NAMALWA (cell line): Measurements from ENCODE around the gene LUZP2.
"Not testable (repeated sequence)": the region's sequence is repeated elsewhere in the genome, so short reads cannot be mapped to it uniquely, and the experiment has no call there.

Experiments
- DNase-seq: peaks from one replicate; pipeline ENCODE4 v3.0.0-alpha.2; 2015; ENCODE audit warnings: low spot score

Gene LUZP2

GRCh38 chr11:24900960-24901549 lies 404.2 kb downstream of the LUZP2 start:
- no peak for DNase-seq

DNA sequence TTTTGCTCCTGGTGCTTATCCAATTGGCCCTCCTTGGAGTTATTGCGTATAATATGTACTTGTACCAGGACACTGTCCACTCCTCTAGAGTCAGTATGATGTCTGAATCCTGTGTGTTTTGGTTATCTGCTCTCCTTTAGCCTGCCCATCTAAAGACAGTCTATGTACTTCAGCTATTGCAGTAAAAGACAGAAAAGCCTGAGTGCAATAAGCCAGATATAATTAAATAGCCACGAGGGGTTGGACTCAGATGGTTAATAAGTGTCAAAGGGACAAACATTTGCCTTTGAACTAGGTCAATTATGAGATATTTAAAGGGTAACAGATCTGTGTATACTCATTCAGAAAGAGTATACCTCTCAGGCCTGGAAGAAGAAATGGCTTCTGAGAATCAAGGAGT lies 406.7 kb downstream of the LUZP2 start:
- no peak for DNase-seq

- DNase-seq: no peak
Observed at GRCh38 chr11:24925091-24925490, 428.2 kb downstream of the LUZP2 start.

DNA sequence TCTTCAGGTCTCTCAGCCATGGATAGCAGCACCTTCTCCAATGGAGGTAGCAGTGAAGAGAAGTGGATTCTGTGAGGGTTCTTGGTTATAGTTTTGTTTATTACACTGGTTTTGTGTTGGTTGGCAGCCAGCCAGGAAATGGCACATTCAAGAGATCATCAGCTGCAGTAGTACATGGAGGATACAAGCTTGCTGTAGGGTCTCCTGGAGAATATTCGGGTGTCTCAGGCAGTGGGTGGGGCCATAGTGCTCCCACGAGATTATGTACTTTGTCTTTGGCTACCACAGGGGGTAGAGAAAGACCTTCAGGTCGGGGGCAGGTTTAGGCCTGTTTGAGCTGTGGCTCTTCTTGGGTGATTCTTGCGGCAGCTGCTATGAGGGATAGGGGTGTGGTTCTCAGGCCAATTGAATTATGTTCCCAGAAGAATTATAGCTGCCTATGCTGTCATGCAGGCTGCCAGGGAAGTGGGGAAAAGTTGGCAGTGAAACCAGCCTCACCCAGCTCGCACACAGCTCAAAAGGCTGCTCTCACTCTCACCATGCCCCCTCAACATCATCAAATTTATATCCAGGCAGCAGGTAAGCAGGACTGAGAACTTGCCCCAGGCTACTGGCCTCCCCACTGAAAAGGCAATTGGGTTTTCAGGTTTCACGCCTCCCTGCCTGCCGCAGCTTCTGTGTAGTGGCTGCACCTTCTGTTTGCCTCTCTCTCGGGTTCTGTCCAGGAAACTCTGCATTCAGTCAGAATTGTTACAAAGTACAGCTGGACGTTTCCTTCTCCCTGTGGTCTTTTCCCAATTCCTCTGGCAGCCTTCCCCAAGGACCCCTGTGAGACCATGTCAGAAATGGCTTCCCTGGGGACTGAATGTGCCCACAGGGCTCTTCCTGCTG lies 435.5 kb downstream of the LUZP2 start:
- DNase-seq: no peak

- DNase-seq: no peak
Observed at GRCh38 chr11:24934733-24935439, 438.0 kb downstream of the LUZP2 start.

DNA sequence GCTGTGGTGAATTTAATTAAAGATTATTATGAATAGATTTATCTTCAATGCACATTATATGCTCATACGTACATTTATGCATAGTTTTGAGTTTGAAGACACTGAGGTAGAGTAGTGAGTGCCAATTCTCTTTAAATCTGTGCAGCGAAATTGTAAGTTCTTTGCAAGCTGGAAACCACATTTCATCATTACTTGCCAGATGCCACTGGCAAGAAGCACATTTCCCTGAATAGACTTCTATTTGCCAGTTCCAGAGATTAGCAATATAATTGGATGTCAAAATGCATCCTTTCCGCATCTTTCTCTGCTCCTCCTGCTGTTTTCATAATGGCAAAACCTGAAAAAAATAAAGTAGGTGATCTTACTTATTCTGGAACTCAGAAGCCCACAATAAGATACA lies 448.0 kb downstream of the LUZP2 start:
- no peak for DNase-seq

- DNase-seq: no peak
Observed at GRCh38 chr11:24949406-24949805, 452.6 kb downstream of the LUZP2 start.

DNA sequence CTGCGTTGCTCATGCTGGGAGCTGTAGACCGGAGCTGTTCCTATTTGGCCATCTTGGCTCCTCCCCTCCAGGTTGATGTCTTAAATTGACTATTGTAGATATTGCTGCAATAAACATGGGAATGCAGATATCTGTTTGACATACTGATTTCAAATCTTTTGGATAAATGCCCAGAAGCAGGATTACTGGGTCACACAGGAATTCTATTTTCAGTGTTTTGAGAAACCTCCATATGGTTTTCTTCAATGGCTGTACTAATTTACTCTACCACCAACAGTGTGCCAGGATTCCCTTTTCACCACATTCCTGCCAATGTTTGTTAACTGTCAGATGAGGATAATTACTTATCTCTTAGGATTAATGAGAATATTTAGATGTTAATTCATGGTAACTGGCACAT lies 467.0 kb downstream of the LUZP2 start:
- DNase-seq: no peak

- DNase-seq: no peak
Observed at GRCh38 chr11:24965748-24966147, 468.9 kb downstream of the LUZP2 start.

DNA sequence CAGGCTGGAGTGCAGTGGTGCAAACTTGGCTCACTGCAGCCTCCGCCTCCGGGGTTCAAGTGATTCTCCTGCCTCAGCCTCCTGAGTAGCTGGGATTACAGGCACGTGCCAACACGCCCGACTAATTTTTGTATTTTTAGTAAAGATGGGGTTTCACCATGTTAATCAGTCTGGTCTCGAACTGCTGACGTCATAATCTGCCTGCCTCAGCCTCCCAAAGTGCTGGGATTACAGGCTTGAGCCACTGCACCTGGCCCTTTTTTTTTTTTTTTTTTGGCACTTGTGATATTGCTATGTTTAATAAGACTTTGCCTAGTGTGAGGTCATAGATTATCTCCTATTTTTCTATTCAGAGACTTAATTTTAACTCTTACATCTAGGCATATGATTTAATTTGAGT lies 497.1 kb downstream of the LUZP2 start:
- not testable (repeated sequence) for DNase-seq

DNA sequence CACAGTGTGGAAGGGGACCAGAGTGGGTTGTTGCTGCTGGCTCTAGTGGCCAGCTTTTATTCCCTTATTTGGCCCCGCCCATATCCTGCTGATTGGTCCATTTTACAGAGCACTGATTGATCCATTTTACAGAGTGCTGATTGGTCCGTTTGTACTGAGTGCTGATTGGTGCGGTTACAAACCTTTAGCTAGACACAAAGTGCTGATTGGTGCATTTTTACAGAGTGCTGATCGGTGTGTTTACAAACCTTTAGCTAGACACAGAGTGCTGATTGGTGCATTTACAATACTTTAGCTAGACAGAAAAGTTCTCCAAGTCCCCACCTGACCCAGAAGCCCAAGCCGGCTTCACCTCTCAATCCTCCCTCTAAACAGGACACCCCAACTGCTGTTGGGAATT lies 503.1 kb downstream of the LUZP2 start:
- DNase-seq: peak; percentile 2

DNA sequence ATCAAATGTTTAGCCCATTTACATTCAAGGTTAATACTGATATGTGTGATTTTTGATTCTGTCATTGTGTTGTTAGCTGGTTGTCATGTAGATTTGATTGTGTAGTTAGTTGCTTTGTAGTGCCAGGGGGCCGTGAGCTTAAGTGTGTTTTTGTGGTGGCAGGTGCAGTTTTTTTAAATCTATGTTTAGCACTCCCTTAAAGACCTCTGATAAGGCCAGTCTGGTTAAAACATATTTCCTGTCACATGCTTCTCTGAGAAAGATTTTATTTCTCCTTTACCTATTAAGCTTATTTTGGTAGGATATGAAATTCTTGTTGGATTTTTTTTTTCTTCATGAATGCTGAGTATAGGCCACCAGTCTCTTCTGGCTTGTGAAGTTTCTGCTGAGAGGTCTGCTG lies 540.6 kb downstream of the LUZP2 start:
- no peak for DNase-seq

GRCh38 chr11:25038131-25038530 lies 541.3 kb downstream of the LUZP2 start:
- DNase-seq: no peak

GRCh38 chr11:25039165-25039564 lies 542.3 kb downstream of the LUZP2 start:
- DNase-seq: no peak

- DNase-seq: no peak
Observed at GRCh38 chr11:25048632-25049031, 551.8 kb downstream of the LUZP2 start.

DNA sequence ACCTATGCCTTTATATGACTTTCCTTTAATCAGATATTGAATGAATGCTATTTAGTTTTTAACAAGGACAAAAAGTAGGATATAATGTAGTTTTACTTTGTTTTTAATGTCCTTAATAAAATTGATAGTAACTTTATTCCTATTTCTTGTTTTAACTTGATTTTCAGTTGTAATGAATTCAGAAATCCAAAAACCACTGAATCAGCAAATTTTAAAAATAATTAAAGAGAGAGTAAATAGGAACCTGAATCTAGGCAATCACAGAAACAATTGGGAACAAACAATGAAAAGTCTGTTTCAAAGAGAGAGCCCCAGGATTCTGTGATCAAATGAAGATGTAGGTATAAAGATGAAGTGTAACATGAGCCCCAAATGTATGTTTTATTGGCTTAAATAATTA lies 556.0 kb downstream of the LUZP2 start:
- no peak for DNase-seq

DNA sequence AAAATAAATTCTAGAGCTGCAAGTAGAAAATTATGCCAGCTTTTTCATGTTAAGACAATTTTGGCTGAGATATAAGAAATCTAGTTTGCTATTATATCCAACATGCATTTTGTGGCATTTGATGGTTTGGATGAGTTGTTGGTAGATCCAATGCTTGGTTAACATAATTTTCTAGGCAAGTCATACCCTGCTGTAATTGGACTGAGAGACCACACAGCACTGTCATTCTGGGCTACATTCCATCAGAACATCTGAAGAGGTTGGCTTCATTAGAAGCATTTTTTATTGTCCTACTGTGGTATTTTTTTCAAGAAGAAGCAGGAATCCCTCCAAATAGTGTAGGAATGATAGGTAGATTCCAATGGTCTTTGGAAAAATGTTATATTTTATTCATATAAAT lies 561.0 kb downstream of the LUZP2 start:
- no peak for DNase-seq

DNA sequence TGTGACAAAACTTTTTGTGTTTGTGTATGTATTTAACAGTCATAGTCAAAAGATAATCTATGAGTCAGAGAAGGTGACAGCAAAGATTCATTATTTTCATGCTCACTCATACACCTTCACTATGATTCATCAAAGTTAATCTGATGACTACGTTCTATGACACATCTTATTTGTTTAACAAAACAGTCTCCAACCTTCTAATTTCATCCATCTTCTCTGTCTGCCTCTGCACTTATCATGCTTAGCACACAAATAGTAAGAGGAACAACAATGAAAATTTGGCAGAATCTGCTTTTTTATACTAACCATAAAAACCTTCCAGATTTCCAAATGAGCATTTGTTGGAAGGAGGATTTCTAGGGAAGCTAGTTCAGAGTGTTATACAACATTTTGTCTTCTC lies 568.9 kb downstream of the LUZP2 start:
- DNase-seq: no peak

DNA sequence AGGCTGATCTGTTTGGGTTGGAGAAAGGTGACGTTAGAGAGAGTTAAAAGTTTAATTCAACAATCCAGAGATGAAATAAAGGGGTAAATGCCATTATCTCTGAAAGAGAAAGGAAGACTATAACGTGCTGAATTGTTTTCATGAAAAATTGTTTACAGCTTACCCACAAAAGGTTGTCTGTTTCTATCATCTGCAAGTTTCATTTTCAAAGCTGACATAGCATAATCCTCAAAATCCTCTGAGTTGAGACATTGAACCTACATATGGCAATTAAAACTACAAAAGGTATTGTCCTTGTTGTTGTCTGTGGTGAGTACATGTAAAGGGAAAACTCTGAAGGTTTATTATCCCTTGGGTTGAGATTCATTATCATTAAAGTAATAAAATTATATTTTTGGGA lies 569.9 kb downstream of the LUZP2 start:
- no peak for DNase-seq

- no peak for DNase-seq
Observed at GRCh38 chr11:25068451-25068850, 571.6 kb downstream of the LUZP2 start.

- DNase-seq: no peak
Observed at GRCh38 chr11:25094085-25094802, 597.4 kb downstream of the LUZP2 start.

DNA sequence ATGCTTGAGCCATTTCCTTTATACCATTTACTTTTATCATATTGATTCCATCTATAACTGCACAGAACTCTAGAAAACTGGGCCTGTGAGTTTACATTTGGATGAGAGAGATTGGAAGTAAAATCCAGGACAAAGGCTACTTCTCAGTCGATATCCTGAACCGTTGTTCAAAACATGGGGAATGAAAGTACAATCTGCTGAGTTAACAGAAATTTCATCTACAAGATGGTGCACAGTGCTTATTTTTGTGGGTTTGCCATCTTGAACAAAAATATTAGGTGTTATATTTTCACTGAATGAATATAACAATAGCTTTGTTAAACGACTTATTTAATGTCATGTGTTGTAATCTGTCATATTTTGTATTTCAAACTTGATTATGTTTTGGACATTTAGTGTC lies 622.6 kb downstream of the LUZP2 start:
- no peak for DNase-seq
